Measurements from ENCODE around the gene ISOC2.

Gene ISOC2

GRCh38 chr19:55479451-55480230, 18.2 kb upstream of the ISOC2 start:
- FAIRE-seq, result no peak
- DNase-seq (ENCODE audit: extremely low spot score, insufficient read length, low read depth), result no peak

DNA sequence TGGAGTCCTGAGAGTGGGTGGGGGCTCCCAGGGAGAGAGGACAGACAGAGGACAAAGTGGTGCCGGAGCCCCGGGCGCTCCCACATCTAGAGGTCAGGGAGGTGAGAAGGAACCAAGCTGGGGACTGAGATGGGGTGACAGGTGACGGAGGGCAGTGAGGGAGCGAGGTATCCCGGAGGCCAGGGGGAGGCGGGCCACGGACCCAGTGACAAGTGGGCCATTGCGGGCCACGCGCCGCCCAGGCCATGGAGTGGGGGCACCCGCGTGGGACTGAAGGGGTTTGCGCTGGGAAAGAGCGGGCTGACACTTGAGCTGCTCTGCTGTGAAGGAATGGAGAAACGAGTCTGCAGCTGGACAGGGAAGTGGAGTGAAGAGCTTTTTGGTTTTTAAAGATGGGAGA, 17.6 kb upstream of the ISOC2 start:
- FAIRE-seq (no peak), DNase-seq (ENCODE audit: extremely low spot score, insufficient read length, low read depth) (no peak)

- no peak for FAIRE-seq
- no peak for DNase-seq (ENCODE audit: extremely low spot score, insufficient read length, low read depth)
Observed at GRCh38 chr19:55478364-55478763, 16.9 kb upstream of the ISOC2 start.

DNA sequence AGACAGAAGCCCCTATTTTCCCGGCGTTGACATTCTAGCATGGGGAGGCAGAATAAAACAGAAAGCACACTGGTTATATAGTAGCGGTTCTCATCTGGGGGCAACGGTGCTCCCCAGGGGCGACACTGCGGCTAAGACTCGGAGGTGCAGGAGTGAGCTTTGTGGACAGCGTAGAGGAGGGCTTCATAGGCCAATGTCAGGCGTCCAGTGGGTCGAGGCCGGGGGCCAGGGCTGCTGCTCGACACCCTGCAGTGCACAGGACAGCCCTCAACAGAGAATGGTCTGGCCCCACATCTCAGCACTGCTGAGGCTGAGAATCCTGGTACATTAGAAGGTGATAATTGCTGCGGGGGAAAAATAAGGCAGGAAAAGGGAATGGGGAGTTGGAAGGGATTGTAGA, 16.5 kb upstream of the ISOC2 start:
- no peak for FAIRE-seq

DNA sequence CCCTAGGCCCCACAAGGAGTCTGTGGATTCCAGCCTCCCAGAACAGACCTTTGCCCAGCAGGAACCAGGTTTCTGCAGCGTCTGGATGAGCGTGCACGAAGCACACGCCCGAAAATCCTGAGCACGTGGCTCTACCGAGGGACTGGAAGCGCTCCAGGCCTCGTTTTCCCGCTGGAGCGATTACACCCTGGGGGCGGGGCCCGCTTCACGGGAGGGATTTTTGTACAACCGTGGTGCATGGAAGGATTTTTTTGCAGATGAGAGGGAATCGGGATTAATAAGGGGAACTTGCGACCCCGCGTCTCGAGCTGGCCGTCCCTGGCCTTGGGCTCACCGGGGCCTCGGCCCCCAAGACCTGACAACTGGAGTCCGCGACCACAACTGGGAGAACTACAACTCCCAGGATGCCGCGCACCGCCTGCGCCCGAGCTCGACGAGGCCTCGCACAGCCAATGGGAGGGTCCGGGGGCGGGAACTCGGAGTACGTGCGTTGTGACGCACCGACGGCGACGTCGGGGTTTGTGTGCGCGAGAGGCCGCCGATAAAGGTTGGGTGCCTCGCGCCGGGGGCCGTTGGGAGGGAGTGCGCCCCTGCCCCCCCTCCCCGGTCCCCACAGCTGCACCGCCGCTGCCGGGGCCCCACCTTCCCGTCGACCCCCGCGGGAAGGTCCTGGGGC, 14.8 kb upstream of the ISOC2 start, which contains the start of gene ZNF628:
TSS of gene ZNF628 (plus strand) at position 518 of the 676 bp plus-strand sequence. CDS start 3,294 bp downstream, outside the sequence.
- peak; percentile 92 for FAIRE-seq
- peak; percentile 98 for DNase-seq (ENCODE audit: extremely low spot score, insufficient read length, low read depth)

More for the DNA sequence above, 16.5 kb upstream of the ISOC2 start:
- DNase-seq (ENCODE audit: extremely low spot score, insufficient read length, low read depth), result no peak

GRCh38 chr19:55474269-55475265, 13.1 kb upstream of the ISOC2 start:
- no peak for FAIRE-seq
- no peak for DNase-seq (ENCODE audit: extremely low spot score, insufficient read length, low read depth)

GRCh38 chr19:55473225-55474012, 12.0 kb upstream of the ISOC2 start:
- DNase-seq (ENCODE audit: extremely low spot score, insufficient read length, low read depth) (no peak), FAIRE-seq (no peak)

DNA sequence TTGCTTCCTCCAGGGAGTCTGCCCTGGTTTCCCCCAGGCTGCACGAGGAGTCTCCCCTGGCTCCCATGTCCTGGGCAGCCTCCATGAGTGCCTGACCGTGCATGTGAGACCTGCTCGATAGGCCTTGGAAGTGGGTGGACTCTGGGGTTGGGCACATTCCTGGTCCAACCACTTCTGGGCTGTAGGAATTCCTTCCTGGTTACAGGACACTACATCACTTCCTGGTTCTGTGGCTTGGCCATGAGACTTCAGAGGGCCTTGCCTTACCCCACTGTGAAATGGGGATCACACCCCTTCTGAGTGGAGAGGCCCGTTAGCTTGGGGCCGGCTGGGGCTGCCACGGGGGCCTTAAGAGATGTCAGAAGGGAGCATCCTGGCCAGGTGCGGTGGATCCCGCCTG, 11.0 kb upstream of the ISOC2 start:
- DNase-seq (ENCODE audit: extremely low spot score, insufficient read length, low read depth) (no peak), FAIRE-seq (no peak)

DNA sequence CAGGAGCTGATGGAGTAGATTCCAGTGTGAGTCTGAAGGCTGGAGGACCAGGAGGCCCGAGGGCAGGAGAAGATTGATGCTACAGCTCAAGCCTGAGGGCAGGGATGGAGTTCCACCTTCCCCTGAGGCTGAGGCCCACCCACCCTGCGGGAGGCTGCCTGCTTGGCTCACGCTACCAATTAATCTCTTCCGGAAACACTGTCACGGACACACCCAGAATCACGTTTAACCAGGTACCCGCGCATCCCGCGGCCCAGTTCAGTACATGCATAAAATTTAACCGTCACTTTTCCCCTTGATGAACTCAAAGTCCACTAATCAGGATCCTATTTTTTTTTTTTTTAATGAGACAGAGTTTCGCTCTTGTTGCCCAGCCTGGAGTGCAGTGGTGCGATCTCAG, 9.8 kb upstream of the ISOC2 start:
- no peak for DNase-seq (ENCODE audit: extremely low spot score, insufficient read length, low read depth)
- no peak for FAIRE-seq

DNA sequence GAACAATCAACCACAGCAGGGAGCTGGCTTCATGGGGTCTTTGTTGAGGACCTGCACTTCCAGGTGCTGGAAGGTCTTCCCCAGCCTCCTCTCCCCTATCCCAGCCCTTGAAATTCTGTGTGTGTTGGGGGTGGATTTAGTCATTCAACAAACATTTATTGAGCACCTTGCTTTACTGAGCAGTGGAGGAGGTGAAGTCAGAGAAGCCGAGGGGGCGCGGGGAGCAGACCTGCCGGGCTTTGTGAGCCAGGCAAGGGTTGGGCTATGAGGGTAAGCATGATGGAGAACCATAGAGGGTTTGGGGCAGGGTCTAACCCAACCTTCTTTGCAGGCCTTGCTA, 6.6 kb upstream of the ISOC2 start:
- FAIRE-seq (no peak), DNase-seq (ENCODE audit: extremely low spot score, insufficient read length, low read depth) (no peak)

DNA sequence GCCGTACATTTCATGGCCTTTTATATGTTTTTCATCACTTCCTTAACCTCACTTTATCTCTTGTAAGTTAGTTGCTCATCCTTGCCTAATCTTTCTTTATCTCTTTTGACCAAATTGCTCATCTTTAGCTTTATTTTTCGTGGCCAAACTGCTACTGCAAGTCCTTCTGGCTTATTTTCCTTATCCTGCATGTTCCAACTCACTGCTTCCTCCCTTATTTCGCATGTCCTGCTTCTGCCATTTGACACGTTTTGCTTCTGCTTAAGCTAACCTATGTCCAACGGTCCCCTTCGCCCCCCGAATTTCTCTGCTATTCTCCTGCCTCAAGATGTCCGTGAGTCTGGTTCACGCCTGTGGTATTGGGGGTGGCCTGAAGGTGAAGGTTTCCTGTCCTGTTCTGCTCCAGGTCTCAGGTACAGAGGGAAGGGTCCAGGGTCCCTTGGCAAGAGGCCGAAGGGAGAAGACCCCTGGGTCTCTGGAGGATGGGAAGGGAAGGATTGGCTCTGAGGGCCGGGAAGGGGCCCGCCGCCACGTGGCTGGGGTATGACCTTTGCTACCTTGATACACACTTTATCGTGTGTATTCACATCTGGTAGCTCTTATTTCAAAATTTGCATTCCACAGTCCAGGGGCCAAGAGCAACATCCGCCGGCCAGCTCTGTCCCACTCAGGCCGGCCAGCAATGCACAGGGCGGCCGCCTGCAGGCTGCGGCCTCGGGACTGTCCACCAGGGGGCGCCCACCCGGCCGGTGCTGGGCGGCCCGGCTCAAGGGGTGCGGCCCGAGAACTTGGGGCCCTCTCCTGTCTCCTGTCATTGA, 6.0 kb upstream of the ISOC2 start:
- FAIRE-seq (peak; percentile 64), DNase-seq (ENCODE audit: extremely low spot score, insufficient read length, low read depth) (peak; percentile 54)

DNA sequence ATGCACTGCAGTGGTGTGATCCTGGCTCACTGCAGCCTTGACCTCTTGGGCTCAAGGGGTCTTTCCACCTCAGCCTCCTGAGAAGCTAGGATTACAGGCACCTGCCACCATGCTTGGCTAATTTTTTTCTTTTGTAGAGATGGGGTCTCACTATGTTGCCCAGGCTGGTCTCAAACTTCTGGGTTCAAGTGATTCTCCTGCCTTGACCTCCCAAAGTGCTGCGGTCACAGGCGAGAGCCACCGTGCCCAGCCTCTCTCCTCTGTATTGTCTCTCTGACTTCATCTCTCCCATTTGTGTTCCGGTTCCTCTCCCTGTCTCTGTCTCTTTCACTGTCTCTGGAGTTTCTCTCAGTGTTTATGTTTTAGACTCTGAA, 4.8 kb upstream of the ISOC2 start:
- DNase-seq (ENCODE audit: extremely low spot score, insufficient read length, low read depth) (no peak), FAIRE-seq (no peak)

DNA sequence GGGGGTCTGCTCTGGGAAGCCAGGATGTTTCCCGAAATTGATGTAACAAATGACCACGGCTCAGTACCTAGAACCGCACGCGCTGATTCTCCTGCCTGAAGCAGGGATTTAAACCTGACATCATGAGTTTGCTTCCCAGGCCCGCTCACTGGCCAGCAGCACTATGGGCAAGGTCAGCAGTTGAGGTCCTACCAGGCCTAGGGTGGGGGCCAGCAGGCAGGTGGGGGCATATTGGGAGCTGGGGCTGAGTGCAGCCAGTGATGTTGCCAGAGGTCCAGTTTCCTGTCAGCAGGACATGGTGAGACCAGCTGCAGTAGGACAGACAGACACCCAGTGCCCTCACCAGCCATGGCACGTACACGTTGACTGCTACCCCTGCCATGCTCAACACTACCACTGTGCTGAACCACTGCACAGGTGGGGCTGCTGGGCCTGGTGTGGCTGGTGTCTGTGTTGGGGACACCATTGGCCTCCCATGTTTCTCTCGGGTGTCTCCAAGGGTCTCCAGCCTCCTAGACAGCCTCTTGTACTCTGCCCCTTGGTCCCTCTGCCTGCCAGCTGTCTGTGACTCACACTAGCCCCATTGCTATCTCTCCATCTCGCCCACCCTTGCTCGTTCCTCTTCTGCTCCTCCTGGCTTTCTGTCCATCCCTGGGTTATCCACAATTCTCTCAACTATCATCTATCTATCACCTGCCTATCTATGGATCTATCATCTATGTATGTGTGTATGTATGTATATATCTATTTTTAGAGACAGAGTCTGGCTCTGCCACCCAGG, 4.2 kb upstream of the ISOC2 start:
- DNase-seq (ENCODE audit: extremely low spot score, insufficient read length, low read depth) (no peak), FAIRE-seq (no peak)

GRCh38 chr19:55464662-55465054, 3.2 kb upstream of the ISOC2 start, which contains the start of gene C19orf85:
TSS of gene C19orf85 (minus strand) at chr19:55464751. CDS start at chr19:55464554, 197 bp downstream.
- DNase-seq (ENCODE audit: extremely low spot score, insufficient read length, low read depth) (no peak), FAIRE-seq (no peak)

- no peak for FAIRE-seq
- DNase-seq (ENCODE audit: extremely low spot score, insufficient read length, low read depth), result no peak
Observed at GRCh38 chr19:55464039-55464661, 2.7 kb upstream of the ISOC2 start.

GRCh38 chr19:55463583-55464031, 2.2 kb upstream of the ISOC2 start:
- FAIRE-seq (no peak), DNase-seq (ENCODE audit: extremely low spot score, insufficient read length, low read depth) (no peak)

GRCh38 chr19:55462722-55463121, 1.3 kb upstream of the ISOC2 start:
- no peak for DNase-seq (ENCODE audit: extremely low spot score, insufficient read length, low read depth)
- no peak for FAIRE-seq
